Coronary artery (tissue), 2 donors: Measurements from ENCODE around the gene GOLM1.

Source experiments
- DNase-seq: peaks from one replicate; pipeline ENCODE4 v3.0.0-alpha.2; 2017; ENCODE audit warnings: low spot score
- H3K27ac ChIP-seq, 2 donors: fragments of 200-600 bp; sonication (generic); one replicate each; pipeline ENCODE4 v1.5.1; 2016 to 2019
- H3K4me3 ChIP-seq: fragments of 200-600 bp; sonication (generic); 2 replicates; pipeline ENCODE4 v1.5.1; 2016; ENCODE audit warnings: mild to moderate bottlenecking, moderate library complexity
- CTCF ChIP-seq: fragments of 200-600 bp; sonication (generic); IDR thresholded peaks from one replicate; pipeline ENCODE4 v1.5.1; 2019; ENCODE audit warnings: antibody characterized with exemption

The GOLM1 gene

GRCh38 chr9:86073839-86074238 is 25.5 kb downstream of the GOLM1 start:
- Histone ChIP-seq H3K4me3 (no peak overlapping the region), H3K27ac (no peak overlapping the region)
- TF ChIP-seq CTCF: no peak
- DNase-seq: no peak

- no peak for DNase-seq
- Histone ChIP-seq H3K27ac (no peak overlapping the region), H3K4me3 (no peak overlapping the region)
- TF ChIP-seq CTCF: no peak
Observed at GRCh38 chr9:86072394-86072877, 26.9 kb downstream of the GOLM1 start.

GRCh38 chr9:86069206-86069869 is 30.0 kb downstream of the GOLM1 start:
- Histone ChIP-seq H3K27ac (no peak overlapping the region), H3K4me3 (no peak overlapping the region)
- no peak for TF ChIP-seq CTCF
- no peak for DNase-seq

GRCh38 chr9:86064220-86064619 is 35.1 kb downstream of the GOLM1 start:
- no peak for DNase-seq
- no peak overlapping the region for H3K4me3 ChIP-seq
- no peak for TF ChIP-seq CTCF
- H3K27ac ChIP-seq: no peak overlapping the region

GRCh38 chr9:86062845-86063693 is 36.3 kb downstream of the GOLM1 start:
- no peak overlapping the region for H3K27ac ChIP-seq
- no peak overlapping the region for H3K4me3 ChIP-seq
- no peak for TF ChIP-seq CTCF
- DNase-seq: no peak

GRCh38 chr9:86061972-86062739 is 37.2 kb downstream of the GOLM1 start:
- H3K27ac ChIP-seq: no peak overlapping the region
- no peak for DNase-seq
- no peak overlapping the region for H3K4me3 ChIP-seq
- no peak for TF ChIP-seq CTCF
